Activated T-cell treated with anti-CD3 and anti-CD28 coated beads for 24 hours (primary cell): ENCODE measurements around the gene ADGRD1.

Experiments used
- DNase-seq: peaks from one replicate; pipeline ENCODE4 v3.0.0-alpha.2; 2020; ENCODE audit warnings: low read depth

Gene ADGRD1

GRCh38 chr12:131137009-131137835, 183.5 kb downstream of the ADGRD1 start:
- DNase-seq: no peak

- DNase-seq: no peak
These were observed 184.3 kb downstream of the ADGRD1 start for GRCh38 chr12:131137836-131138637.

DNA sequence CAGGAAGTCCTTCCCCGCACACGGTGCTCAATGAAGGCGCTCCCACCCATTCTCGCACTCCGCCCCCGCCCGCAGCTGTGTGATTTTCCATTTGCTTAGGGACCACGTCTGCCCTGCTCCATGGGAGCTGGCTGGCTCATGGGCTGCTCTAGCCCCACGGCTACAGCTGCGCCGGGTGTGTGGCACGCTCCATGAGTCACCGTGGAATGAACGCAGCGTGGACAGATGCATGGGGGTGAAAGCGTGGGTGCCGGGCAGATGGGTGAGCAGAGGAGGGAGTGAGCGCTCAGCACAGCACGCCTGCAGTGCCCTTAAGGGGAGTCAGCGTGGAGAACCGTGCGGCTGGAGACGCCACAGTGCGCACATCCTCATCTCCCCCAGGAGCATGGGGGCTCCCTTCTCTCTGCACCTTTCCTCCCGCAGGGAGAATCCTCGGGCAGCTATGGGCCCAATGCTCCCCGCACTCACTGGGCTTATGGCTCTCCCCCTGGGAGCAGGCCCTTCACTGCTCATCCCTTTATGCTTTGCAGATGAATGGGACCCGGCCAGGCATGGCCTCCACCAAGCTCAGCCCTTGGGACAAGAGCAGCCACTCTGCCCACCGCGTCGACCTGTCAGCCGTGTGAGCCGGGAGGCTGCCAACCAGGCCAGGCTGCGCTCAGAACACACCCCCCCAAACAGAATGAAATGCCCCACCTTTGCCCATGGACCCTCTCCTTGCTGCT, 185.1 kb downstream of the ADGRD1 start:
- DNase-seq: no peak

DNA sequence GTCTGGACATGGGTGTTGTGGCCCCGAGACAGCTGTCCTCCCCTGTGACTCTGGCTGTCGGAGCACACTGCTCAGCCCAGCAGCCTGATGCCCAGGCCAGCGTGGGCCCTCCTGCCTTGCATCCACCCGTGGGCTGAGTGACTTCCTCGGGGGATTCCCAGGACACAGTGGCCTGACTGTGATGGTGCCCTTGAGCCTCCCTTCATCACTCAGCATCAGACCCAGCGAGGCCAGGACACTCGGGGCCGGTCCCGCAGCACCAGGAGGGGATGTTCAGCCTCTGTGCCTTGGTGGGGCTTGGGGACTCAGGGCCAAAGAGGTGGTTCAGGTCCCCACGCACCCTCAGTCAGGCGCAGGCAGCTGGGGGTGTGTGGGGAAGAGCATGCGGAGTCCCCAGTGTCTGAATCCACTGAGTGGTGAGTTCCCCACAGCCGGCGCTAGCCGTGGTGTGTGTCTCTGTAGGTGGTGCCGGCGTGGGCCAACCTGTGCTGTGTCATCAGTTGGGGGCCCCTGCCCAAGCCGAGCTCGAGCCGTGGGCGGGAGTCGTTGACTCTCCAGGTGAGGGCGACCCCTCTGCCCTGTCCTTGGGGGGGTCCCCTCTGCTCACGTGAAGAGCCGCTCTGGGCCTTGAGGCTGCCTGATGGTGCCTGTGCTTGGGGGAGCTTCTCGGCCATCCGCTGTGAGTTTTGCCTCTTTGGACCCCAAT, 185.8 kb downstream of the ADGRD1 start:
- DNase-seq: no peak

GRCh38 chr12:131140069-131140435, 186.3 kb downstream of the ADGRD1 start:
- no peak for DNase-seq

GRCh38 chr12:131140697-131141096, 187.0 kb downstream of the ADGRD1 start:
- DNase-seq: no peak

GRCh38 chr12:131141514-131141913, 187.8 kb downstream of the ADGRD1 start:
- no peak for DNase-seq

DNA sequence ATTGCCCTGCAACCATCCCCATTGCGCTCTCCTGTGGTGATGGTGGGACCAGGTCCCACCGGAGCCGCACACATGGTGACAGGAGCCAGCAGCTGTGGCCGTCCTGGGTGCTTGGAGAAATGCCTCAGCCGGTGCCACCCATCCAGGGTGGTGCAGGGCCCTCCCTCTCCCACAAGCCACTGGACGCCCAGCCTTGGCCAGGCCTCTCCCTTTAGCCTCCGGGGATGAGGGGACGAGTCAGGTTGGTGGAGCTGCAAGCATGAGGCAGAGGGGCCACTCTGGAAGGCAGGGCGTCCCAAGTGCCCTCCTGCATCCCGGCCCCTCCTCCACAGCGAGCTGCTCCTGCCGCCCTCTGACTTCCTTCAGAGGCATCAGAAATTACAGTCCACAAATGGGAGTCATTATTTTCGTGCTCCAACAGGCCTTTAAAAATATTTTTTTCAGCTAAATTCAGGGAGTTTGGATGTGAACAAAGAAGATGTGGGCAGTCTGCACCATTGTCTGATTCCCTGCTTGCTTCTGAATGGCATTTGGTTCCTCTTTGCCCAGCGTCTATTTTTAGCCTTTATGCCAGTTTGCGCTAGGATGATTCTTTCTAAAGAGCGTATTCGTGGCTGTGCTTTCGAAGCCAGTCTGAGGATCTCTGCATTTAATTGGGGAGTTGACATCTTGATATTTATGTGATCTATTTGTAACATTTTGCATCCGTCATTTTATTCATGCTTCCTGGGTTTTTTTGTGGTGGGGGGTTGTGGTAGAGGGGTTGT, 189.4 kb downstream of the ADGRD1 start:
- no peak for DNase-seq

DNA sequence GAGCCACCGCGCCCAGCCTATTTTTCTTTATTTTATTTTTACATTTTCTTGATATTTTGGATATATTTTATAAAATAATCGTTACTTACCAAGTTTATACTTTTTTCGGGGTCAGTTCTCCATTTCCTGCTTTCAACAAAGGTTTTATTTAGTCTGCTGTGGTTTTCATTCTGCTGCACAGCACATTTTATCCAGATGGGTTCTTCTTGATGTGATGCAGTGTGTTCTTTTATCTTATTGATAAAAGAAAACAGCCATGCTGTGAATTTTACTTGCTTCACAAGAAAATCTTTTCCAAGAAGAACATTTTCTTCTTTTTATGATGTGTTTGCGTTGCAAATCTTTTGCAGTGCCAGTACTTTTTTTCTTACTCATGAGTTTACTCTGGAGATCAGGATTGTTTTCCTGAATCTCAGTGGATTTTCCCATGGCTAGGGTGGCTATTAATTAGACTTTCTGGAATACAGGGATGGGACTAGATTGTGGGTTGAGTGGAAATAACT, 192.5 kb downstream of the ADGRD1 start:
- DNase-seq: no peak

DNA sequence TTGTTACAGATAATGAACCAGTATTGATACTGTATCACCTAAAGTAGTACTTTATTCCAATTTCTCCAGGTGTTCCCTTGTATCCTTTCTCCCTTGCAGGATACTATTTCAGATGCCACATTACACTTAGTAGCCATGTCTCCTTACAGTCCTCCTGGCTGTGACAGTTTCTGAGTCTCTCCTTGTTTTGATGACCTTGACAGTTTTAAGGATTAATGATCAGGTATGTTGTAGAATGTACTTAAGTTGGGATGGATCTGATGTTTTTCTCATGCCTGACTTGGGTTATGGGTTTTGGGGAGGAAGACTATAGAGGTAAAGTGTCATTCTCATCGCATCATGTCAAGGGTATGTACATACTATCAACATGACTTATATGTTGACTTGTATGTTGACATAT, 193.6 kb downstream of the ADGRD1 start:
- no peak for DNase-seq

DNA sequence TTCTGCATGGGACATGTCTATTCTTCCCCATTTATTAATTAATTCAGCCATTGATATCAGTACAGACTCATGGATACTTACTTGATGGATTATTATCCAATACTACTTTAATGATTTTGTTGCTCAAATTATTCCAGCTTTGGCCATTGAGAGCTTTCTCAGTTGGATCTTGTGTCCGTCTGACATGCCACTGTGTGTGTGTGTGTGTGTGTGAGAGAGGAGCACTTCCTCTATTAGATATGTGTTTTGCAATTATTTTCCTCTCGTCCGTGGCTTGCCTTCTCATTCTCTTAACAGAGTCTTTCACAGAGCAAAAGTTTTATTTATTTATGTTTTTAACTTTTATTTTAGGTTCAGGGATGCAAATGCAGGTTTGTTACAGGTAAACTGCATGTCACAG, 194.2 kb downstream of the ADGRD1 start:
- no peak for DNase-seq

DNA sequence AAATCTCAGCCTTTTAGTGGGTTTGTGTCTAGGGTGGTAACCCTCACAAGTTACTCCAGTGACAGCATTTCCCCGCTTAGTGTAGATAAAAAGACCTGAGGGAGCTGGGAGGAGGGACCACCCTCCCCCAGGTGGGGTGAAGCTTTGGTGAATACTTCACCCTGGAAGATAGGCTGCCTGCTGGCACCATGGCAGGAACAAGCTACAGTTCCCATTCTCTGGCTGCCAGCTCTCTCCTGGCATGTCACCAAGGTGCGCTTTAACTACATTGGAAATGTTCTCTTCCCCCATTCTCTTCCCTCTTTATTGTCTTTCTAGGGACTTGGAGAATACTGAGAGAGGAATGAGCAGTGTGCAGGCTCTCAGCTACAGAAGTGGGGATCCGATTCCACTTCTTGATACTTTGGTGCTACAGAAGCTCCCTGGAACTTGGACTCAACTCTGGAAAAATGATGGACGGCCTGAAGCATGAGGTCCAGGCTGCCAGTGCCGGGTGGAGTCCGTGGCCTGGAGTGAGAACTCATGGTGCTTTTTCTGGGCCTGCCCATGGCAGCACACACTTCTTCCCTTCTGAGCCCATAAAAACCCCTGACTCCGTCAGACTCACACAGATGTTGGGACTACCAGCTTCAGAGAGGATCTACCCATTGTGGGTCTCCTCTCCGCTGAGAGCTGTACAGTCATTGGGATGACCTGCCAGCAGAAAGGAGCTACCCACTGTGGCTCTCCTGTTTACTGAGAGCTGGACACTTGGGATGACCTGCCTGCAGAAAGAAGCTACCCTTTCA, 198.0 kb downstream of the ADGRD1 start:
- no peak for DNase-seq

DNA sequence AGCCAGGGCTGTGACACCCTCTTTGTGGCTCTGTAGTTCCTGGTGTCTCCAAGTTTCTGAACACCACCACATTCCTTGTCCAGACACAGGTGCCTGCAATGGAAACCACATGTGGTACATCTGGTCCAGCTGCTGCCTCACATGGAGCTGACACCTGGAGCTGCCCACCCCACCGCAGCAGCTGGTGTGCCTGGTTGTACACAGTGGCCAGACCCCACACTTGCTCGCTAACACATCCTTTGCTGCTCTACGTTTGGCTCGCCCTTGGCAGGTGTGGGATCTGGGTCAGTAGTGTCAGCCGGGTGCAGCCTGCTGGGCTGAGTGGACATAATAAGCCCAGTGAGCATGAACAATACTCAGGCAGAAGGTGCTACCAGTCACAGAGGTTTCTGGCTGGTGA, 198.9 kb downstream of the ADGRD1 start:
- DNase-seq: no peak

- DNase-seq: no peak
These were observed 199.3 kb downstream of the ADGRD1 start for GRCh38 chr12:131153016-131153415.

GRCh38 chr12:131153956-131154355, 200.2 kb downstream of the ADGRD1 start:
- no peak for DNase-seq

DNA sequence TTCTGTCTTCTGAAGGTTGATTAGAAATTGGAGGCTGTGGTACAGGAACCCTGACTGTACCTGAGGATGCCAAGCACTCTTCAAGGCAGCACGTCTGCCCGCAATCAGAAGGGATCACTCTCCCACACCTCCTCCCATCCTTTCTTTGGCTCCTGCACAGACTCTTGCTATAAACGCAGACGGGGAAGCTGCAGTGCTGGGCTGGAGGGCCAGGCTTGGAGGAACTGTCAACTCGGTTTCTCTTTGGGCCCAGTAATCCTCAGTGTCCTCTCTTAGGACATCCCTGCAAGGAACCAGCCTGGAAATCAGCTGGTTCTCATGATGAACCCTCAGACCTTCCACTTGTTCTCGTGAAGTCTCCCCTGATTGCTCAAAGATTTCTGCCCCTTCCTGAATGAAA, 201.4 kb downstream of the ADGRD1 start:
- DNase-seq: no peak

DNA sequence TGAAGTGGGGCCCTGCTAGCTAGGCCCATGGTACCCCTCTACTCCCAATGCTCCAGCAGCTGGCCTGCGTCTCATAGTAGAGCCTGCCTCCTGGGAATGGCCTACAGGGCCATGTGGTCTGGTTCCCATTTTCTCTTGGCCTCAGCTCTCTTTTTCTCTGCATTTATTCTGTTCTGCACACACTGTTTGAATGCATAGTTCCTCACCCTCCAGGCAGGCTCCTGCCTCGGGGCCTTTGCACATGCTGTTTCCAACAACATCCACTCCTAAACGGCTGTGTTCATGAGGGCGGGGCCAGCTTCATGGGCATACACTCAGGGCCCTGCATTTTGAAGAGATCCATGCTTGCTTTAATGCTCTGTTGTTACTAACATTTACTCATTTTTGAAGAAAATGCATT, 204.0 kb downstream of the ADGRD1 start:
- DNase-seq: no peak

- no peak for DNase-seq
These were observed 206.0 kb downstream of the ADGRD1 start for GRCh38 chr12:131159660-131160059.

DNA sequence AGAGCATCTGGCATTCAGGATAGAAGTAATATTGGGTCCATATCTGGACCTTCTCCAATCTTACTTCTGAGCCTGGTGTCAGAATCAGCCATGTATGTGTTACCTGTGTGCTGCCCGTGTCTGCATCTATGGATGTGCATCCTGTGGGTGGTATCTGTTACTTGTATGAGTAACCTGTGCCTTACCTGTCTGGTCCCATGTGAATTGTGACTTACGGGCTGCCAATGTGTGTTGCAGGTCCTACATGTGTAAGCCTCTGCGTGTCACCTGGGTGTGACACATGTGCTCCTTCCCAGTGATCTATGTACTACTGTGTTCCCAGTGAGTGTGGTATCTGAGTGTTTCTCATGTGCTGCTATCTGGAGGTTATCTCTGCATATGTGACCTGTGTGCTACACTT, 208.4 kb downstream of the ADGRD1 start:
- DNase-seq: no peak

DNA sequence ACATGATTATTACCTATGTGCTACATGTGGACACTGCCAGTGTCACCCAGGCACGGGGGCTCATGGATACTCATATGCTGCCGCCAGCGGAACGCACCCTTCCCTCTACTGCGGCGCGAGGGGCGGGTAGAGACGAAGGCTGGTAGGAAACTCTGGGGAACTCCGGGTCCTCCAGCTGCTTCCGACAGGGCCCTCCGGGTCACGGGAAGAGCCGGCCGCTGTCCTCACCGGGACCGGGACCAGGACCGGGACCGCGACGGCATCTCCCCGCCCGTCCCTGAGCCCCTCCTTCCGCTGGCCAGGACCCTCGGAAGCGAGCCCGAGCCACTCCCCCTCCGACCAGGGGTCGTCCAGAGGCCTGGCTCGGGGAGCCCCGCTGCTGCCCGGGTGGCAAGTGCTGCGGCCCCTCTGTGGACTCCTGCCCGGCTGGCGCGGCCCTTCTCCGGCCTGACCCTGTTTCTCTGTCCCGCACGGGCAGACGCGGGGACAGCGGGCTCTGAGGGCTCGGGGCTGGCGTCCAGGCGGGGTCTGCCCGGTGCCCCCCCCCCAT, 209.6 kb downstream of the ADGRD1 start:
- no peak for DNase-seq
